ENCODE data around the gene GABARAP.
A peak's percentile ranks its signal among the peaks of the same experiment; 100 is the strongest.

Gene GABARAP

DNA sequence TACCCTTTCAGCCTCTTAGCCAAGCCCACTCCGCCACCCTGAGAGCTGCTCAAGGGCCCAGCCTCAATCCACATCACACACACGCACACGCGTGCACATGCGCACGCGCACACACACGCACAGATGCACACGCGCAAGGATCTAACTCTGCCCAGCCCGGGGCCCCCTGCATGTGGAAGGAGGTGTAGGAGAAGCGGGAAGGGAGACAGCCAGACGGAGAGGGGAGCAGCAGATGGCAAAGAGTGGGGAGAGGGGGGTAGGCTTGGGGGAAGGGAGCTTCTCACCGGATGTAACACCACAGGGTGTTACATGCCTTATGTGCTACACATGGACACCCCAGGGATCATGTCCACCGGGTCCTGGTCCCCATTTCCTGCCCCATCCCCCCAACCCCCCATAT, 37.9 kb downstream of the GABARAP start:
- peak overlapping the region; percentile 41 for H3K4me3 ChIP-seq (ENCODE audit: low read depth, low read length)
- TF ChIP-seq, protein P1, sequence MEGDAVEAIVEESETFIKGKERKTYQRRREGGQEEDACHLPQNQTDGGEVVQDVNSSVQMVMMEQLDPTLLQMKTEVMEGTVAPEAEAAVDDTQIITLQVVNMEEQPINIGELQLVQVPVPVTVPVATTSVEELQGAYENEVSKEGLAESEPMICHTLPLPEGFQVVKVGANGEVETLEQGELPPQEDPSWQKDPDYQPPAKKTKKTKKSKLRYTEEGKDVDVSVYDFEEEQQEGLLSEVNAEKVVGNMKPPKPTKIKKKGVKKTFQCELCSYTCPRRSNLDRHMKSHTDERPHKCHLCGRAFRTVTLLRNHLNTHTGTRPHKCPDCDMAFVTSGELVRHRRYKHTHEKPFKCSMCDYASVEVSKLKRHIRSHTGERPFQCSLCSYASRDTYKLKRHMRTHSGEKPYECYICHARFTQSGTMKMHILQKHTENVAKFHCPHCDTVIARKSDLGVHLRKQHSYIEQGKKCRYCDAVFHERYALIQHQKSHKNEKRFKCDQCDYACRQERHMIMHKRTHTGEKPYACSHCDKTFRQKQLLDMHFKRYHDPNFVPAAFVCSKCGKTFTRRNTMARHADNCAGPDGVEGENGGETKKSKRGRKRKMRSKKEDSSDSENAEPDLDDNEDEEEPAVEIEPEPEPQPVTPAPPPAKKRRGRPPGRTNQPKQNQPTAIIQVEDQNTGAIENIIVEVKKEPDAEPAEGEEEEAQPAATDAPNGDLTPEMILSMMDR (IDR thresholded peaks at IDR 0.05; ENCODE audit: insufficient read depth, low read depth, low read length, missing control alignments): no peak
- DNase-seq (ENCODE audit: low read depth): no peak

DNA sequence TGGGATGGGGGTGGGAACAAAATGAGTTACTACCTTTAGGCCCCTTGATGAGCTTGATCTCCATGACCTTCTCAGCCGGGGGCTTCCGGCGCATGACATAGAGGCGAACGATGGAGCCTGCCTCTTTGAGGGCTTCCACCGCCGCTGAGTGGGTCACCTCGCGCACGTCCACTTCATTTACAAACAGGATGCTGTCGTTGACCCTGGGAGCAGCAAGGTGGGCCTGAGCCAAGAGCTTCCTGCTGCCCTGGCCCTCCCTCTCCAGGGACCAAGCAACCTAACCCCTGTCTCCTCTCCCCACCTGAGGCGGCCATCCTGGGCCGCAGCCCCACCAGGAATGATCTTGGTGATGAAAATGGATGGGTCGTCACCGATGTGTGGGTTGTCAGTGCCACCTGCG, 38.9 kb downstream of the GABARAP start:
- H3K4me3 ChIP-seq (ENCODE audit: low read depth, low read length): no peak overlapping the region
- TF ChIP-seq, protein P1 (IDR thresholded peaks at IDR 0.05; ENCODE audit: insufficient read depth, low read depth, low read length, missing control alignments): no peak
- no peak for DNase-seq (ENCODE audit: low read depth)

DNA sequence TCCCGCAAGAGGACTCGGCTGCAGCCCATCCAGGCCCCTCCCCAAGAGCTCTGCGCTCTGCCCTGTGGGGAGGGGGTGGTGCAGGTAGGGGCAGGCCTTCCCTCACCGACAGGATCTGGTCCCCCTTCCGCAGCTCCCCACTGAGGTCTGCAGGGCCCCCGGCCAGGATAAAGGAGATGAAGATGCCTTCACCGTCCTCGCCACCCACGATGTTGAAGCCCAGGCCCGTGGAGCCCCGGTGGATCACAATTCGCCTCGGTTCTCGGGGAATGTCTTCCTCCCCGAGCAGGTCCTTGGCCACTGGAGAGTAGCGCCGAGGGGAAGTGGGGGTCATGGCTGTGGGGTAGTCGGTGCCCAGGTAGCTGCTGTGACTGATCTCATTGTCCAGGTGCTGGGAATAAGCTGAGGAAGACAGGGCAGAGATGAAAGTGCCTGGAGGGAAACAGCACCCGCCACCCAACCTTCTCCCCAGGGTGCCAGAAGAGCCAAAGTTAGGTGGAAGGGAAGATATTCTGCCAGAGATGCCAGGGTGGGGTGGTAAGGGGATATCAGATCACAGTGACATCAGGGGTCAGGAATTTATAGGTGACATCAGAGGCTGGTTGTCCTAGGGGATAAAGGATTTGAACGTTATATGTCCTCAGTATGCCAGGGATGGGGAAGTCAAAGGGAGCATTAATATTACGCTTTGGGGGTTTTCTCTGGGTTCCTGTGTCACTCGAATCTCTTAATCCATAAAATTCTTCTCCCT, 45.4 kb downstream of the GABARAP start:
- TF ChIP-seq, protein P1 (IDR thresholded peaks at IDR 0.05; ENCODE audit: insufficient read depth, low read depth, low read length, missing control alignments): no peak
- no peak for DNase-seq (ENCODE audit: low read depth)
- H3K4me3 ChIP-seq (ENCODE audit: low read depth, low read length): no peak overlapping the region

DNA sequence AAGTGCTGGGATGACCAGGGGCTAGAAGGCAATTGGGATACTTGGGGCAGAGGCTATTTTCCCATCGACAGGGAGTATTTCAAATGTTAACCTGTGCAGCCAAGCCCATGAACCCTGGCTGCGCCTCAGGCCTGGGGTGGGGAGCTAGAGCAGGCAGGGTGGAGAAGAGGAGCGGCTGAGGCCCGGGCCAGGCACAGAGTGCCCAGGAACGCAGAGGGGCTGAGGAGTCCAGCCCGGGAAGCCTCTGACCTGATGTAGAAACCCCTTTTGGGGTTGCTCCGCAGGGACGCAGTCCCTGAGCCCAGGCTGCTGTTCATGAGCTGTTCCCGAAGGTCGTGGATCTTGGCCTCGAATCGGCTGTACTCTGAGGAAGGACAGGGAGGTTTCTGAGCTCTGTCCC, 46.3 kb downstream of the GABARAP start:
- H3K4me3 ChIP-seq (ENCODE audit: low read depth, low read length): no peak overlapping the region
- DNase-seq (ENCODE audit: low read depth): no peak
- TF ChIP-seq, protein P1 (IDR thresholded peaks at IDR 0.05; ENCODE audit: insufficient read depth, low read depth, low read length, missing control alignments): no peak

DNA sequence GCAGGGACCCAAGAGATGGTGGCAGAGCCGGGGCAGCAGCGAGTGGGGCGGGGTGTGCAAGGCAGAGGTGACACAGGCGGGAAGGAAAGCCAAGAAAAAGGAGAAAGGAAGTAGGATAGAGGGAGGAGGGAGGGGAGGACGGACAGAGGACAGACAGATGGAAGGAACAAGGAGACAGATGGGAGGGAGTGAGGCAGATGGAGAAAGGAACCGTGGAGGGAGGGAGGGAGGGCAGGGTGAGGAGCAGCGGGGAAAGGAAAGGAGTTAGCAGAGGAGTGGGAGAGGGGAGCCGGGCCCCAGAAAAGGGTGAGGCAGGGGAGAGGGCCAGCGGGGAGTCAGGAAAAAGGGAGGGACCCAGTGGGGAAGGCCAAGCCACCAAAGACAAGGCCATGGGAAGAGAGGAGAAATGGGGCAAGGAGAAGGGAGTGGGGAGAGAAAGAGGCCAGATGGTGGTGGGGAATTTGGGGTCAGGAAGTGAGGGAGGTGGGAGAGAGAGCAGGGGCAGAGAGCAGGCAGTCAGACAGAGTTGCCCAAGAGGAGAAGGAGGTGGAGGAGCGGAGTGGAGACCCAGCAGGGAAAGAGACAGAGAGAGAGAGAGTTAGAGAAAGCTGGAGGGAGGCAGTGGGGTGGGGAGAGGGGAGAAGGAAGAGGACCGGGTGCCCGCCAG, 49.8 kb downstream of the GABARAP start:
- H3K4me3 ChIP-seq (ENCODE audit: low read depth, low read length): no peak overlapping the region
- TF ChIP-seq, protein P1 (IDR thresholded peaks at IDR 0.05; ENCODE audit: insufficient read depth, low read depth, low read length, missing control alignments): no peak
- no peak for DNase-seq (ENCODE audit: low read depth)

DNA sequence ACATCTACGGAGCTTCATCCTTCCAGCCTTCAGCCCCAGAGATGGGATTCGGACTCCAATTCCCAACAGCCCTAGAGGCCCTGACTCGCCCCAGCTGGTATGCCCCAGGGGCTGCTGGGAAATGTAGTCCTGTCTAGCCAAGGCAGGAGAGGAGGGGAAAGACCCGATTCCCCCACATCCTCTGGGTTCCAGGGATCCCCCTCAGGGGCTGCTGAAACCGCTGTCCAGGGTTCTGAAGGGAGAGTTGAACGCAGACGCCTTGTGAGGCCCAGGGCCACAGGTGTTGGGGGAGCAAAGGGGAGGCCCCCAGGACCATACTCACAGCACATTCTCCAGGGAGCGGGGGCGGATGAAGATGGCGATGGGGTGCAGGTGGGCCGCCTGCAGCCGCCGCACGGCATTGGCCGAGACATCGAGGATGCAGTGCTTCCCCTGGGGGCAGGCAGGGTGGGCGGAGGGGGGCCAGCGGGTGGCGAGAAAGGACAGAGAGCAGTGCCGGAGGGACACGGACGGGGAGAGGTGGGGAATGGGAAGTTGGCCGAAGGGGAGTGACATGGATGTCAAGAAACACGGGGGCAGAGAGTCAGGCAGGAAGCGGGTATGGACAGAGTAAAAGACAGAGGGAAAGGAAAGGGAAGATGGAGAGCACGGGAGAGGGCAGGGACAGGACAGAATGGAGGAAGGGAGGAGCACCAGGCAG, 50.5 kb downstream of the GABARAP start:
- H3K4me3 ChIP-seq (ENCODE audit: low read depth, low read length): no peak overlapping the region
- TF ChIP-seq, protein P1 (IDR thresholded peaks at IDR 0.05; ENCODE audit: insufficient read depth, low read depth, low read length, missing control alignments): no peak
- peak; percentile 44 for DNase-seq (ENCODE audit: low read depth)
